CD14-positive monocyte (primary cell): ENCODE results near the gene SYNRG. TPM values are rescaled to one million over a fixed set of nuclear protein-coding genes. Genes with fewer than 3 reads are reported as not detected.

Experiments used
- DNase-seq, 3 donors: peaks; one replicate each; pipeline ENCODE4 v3.0.0-alpha.2; 2011 to 2022
- H2AFZ ChIP-seq: 2 replicates; pipeline ENCODE4 v1.6.0; 2012; ENCODE audit warnings: mild to moderate bottlenecking, low read depth, low read length, inconsistent platforms; ENCODE audit not compliant: insufficient read depth, poor library complexity, severe bottlenecking
- H3K27ac ChIP-seq, 2 donors: 1 replicate in 1 of 2; 2 replicates in 1 of 2; pipeline ENCODE4 v1.5.1; 2012 to 2013; ENCODE audit warnings: low read length in 2 of 2, control low read depth in 1 of 2, inconsistent platforms in 1 of 2, low read depth in 1 of 2, mild to moderate bottlenecking in 1 of 2
- H3K27me3 ChIP-seq, 2 donors: one replicate each; pipeline versions ENCODE4 v1.6.0 to v1.6.1; 2011 to 2013; ENCODE audit warnings: low read length in 2 of 2; ENCODE audit not compliant: control insufficient read depth in 2 of 2, insufficient read depth in 2 of 2
- H3K36me3 ChIP-seq, 2 donors: replicated peaks in 1 of 2; 1 replicate in 1 of 2; 2 replicates in 1 of 2; pipeline versions ENCODE4 v1.5.1 to v1.6.1; 2012 to 2013; ENCODE audit warnings: low read length in 2 of 2, control low read depth in 1 of 2, inconsistent platforms in 1 of 2, mild to moderate bottlenecking in 1 of 2; ENCODE audit not compliant: insufficient read depth in 2 of 2, control insufficient read depth in 1 of 2
- H3K4me1 ChIP-seq, 2 donors: 1 replicate in 1 of 2; 2 replicates in 1 of 2; pipeline versions ENCODE4 v1.5.1 to v1.6.1; 2012 to 2013; ENCODE audit warnings: low read length in 2 of 2, control low read depth in 1 of 2, inconsistent platforms in 1 of 2, mild to moderate bottlenecking in 1 of 2, moderate library complexity in 1 of 2; ENCODE audit not compliant: insufficient read depth in 2 of 2, control insufficient read depth in 1 of 2
- H3K4me2 ChIP-seq: replicated peaks from 2 replicates; pipeline ENCODE3; 2012; ENCODE audit warnings: low read length, moderate library complexity, mild to moderate bottlenecking; ENCODE audit not compliant: poor library complexity, severe bottlenecking; ENCODE audit errors: extremely low read depth
- H3K4me3 ChIP-seq, 3 experiments: fragments of 200-600 bp in 1 of 3; sonication (generic) in 1 of 3; replicated peaks in 1 of 3; 1 replicate in 2 of 3; 2 replicates in 1 of 3; pipeline ENCODE4 v1.5.1; 2011 to 2013; ENCODE audit warnings: low read length in 3 of 3, mild to moderate bottlenecking in 3 of 3, control low read depth in 2 of 3, low read depth in 2 of 3, inconsistent platforms in 1 of 3, moderate library complexity in 1 of 3
- H3K79me2 ChIP-seq: 2 replicates; pipeline ENCODE4 v1.6.0; 2012; ENCODE audit warnings: mild to moderate bottlenecking, control low read depth, inconsistent platforms, low read length, moderate library complexity; ENCODE audit not compliant: insufficient read depth
- H3K9ac ChIP-seq: 2 replicates; pipeline ENCODE4 v1.6.0; 2017; ENCODE audit warnings: low read length, mild to moderate bottlenecking; ENCODE audit not compliant: insufficient read depth, poor library complexity, severe bottlenecking
- H3K9me3 ChIP-seq, 2 donors: replicated peaks in 1 of 2; 1 replicate in 1 of 2; 2 replicates in 1 of 2; pipeline versions ENCODE4 v1.5.1 to v1.6.1; 2012 to 2013; ENCODE audit warnings: low read length in 2 of 2, control low read depth in 1 of 2; ENCODE audit not compliant: control insufficient read depth in 1 of 2, insufficient read depth in 1 of 2
- H4K20me1 ChIP-seq: 2 replicates; pipeline ENCODE4 v1.6.0; 2012; ENCODE audit warnings: mild to moderate bottlenecking, low read length, control low read depth, moderate library complexity; ENCODE audit not compliant: insufficient read depth
- H3K27ac Mint-ChIP-seq, 7 donors: one replicate each; pipeline ENCODE4 v1.8.0; 2020; ENCODE audit warnings: mild to moderate bottlenecking in 7 of 7, mixed read lengths in 7 of 7, moderate library complexity in 6 of 7, inconsistent platforms in 2 of 7
- H3K27me3 Mint-ChIP-seq, 3 donors: one replicate each; pipeline ENCODE4 v1.8.0; 2021 to 2022; ENCODE audit warnings: low read depth in 3 of 3, mild to moderate bottlenecking in 3 of 3, mixed read lengths in 3 of 3, moderate library complexity in 3 of 3, inconsistent platforms in 1 of 3
- H3K36me3 Mint-ChIP-seq, 2 donors: one replicate each; pipeline ENCODE4 v1.8.0; 2020; ENCODE audit warnings: mixed read lengths in 2 of 2, inconsistent platforms in 1 of 2, mild to moderate bottlenecking in 1 of 2
- H3K4me1 Mint-ChIP-seq: one replicate; pipeline ENCODE4 v1.8.0; 2020; ENCODE audit warnings: mild to moderate bottlenecking, mixed read lengths
- H3K4me3 Mint-ChIP-seq, 2 donors: one replicate each; pipeline ENCODE4 v1.8.0; 2020; ENCODE audit warnings: mild to moderate bottlenecking in 2 of 2, mixed read lengths in 2 of 2, moderate library complexity in 1 of 2
- H3K9me3 Mint-ChIP-seq, 7 donors: one replicate each; pipeline ENCODE4 v1.8.0; 2020 to 2022; ENCODE audit warnings: mixed read lengths in 7 of 7, mild to moderate bottlenecking in 6 of 7, moderate library complexity in 6 of 7, inconsistent platforms in 2 of 7
- CTCF ChIP-seq: fragments of 200-600 bp; IDR thresholded peaks from one replicate; pipeline ENCODE4 v1.8.0; 2022; ENCODE audit warnings: antibody characterized with exemption, mild to moderate bottlenecking
- WGBS: methylation state at CpG from one replicate; pipeline ENCODE4 v1.1.5; 2013; ENCODE audit warnings: missing lambda C conversion rate; ENCODE audit not compliant: insufficient coverage; 5-methylcytosine and 5-hydroxymethylcytosine counted together
- intact Hi-C, 2 donors: fragments of 100-400 bp; cut with micrococcal nuclease; formaldehyde crosslinking; loops; one replicate each; pipeline versions ENCODE4 v1.15.0 to v1.15.1; 2023
- polyA plus RNA-seq, 3 donors: library from polyadenylated mRNA; depleted of rRNA in 1 of 3; unstranded in 2 of 3; stranded (reverse) in 1 of 3; fragments of 300-500 nt in 2 of 3; fragments of >200 nt in 1 of 3; fragmentation: Illumina TruSeq in 2 of 3; gene quantifications; 1 replicate in 2 of 3; 2 replicates in 1 of 3; pipeline ENCODE4 v1.2.3, GENCODE V29; 2012 to 2021

Gene SYNRG
- polyA plus RNA-seq, 3 donors, result 13.1 to 17.5 (median 16.9) TPM

DNA sequence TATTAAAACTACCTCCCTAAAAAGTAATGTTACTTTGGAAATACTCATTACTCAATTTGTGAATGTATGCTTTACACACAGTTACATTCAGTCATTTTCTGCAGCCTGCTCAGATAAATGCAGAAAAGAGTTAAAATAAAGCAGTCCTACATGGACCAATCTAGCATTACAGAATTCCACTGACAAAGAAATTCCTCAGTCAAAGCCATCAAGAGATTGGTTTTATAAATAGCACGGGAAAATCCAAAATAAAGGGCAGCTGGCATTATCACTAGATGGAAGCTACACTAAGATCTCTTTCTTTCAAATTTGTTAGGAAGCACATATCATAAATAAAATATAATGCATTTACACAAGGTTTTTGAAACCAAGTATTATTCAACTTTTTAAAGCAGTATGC lies 61.2 kb downstream of the SYNRG start:
- Histone ChIP-seq H3K4me1 (no peaks in the 10 kb centered on the region), H3K4me2 (no peak overlapping the region), H2AFZ (no peak overlapping the region), H3K79me2 (peaks cover 13% of the 10 kb centered on the region), H3K36me3 (peaks cover 19 to 95% of the 10 kb centered on the region in 2 donors), H3K27me3 (no peaks in the 10 kb centered on the region), H3K9me3 (no peaks in the 10 kb centered on the region), H3K9ac (no peak overlapping the region), H3K27ac (no peak overlapping the region), H4K20me1 (peaks cover 70% of the 10 kb centered on the region), H3K4me3 (no peak overlapping the region)
- Mint-ChIP-seq H3K4me1 (peaks cover 7% of the 10 kb centered on the region), H3K9me3 (no peaks in the 10 kb centered on the region), H3K27ac (no peak overlapping the region), H3K4me3 (no peak overlapping the region), H3K27me3 (peaks cover 0 to 2% (median 0%) of the 10 kb centered on the region in 3 donors), H3K36me3 (peaks cover 42 to 63% of the 10 kb centered on the region in 2 donors)
- intact Hi-C loops, result no loop called here
- no peak for DNase-seq
- TF ChIP-seq CTCF, result no peak
- WGBS, result no CpG with 5 or more reads among the region's 1 CpG

DNA sequence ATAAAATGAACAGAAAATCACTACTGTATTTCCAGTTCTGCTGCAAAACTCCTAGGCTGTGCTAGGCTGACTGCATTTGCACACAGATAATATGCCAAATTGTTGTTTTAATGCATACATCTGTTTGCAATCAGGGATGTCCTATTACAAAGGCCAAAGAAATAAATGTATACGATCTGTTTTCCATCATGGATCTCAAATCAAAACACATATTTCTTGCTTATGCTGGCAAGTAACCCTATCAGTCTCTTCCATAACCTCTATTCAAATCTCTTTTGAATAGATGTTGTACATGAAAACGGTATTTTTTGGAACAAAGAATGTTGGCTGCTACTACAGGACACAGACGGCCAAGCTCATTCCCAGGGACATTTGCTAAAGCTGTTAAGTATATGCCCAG lies 62.9 kb downstream of the SYNRG start:
- Histone ChIP-seq H3K9me3 (no peaks in the 10 kb centered on the region), H2AFZ (no peak overlapping the region), H3K9ac (no peak overlapping the region), H3K27me3 (no peaks in the 10 kb centered on the region), H3K4me2 (no peak overlapping the region), H3K36me3 (peaks cover 26 to 96% of the 10 kb centered on the region in 2 donors), H3K4me3 (no peak overlapping the region), H3K4me1 (no peaks in the 10 kb centered on the region), H3K27ac (no peak overlapping the region), H3K79me2 (peaks cover 13% of the 10 kb centered on the region), H4K20me1 (peaks cover 62% of the 10 kb centered on the region)
- Mint-ChIP-seq H3K27ac (no peak overlapping the region), H3K4me3 (no peak overlapping the region), H3K36me3 (peaks cover 40 to 63% of the 10 kb centered on the region in 2 donors), H3K4me1 (peaks cover 6% of the 10 kb centered on the region), H3K9me3 (no peaks in the 10 kb centered on the region), H3K27me3 (peaks cover 0 to 2% (median 0%) of the 10 kb centered on the region in 3 donors)
- intact Hi-C loops, result no loop called here
- DNase-seq, result no peak
- no peak for TF ChIP-seq CTCF
- WGBS, result no CpG with 5 or more reads among the region's 3 CpGs
